ENCODE data around the gene DNASE2B. TPM values are rescaled to one million over a fixed set of nuclear protein-coding genes. Genes with fewer than 3 reads are reported as not detected.

DNASE2B gene, protein sequence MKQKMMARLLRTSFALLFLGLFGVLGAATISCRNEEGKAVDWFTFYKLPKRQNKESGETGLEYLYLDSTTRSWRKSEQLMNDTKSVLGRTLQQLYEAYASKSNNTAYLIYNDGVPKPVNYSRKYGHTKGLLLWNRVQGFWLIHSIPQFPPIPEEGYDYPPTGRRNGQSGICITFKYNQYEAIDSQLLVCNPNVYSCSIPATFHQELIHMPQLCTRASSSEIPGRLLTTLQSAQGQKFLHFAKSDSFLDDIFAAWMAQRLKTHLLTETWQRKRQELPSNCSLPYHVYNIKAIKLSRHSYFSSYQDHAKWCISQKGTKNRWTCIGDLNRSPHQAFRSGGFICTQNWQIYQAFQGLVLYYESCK
- total RNA-seq, result 0.34 TPM

DNA sequence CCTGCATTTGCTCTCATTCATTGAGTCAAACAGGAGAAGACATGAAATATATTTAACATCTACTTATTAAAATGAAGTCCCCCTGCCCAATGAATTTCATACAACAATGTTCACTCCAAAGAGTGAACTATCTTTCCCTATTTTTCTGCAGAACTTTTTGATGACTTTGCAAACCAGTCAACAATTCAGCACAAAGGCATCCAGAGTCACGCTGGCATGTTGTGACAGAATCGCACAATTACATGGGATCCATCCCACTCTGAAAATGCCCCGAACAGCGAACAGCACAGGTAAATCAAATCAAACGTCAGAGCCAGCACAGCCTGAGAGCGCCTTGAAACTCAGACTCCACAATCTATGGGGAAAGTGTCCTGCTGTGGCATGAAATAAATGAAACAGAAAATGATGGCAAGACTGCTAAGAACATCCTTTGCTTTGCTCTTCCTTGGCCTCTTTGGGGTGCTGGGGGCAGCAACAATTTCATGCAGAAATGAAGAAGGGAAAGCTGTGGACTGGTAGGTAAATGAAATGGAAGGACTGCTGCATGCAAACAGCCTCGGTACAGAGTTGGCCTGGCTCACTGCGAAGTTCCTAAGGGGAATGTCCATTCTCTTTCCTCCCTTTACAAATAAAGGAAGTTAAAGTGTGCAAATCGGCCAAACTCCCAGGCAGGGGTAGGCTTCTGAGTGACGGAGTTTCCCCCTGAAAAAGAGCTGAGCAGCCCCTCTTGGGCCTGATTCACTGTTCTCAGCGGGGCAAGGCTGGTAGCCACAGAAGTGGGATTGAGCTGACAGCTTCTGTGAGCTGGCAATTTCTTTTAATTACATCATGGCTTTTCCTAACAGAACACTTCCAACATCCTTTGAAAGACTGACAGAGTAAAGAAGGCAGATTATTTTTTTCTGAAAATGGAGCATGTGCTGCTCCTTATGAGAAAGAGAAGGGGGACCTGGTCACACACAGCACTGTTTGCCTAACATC, at the start of gene DNASE2B:
Gene DNASE2B (plus strand): TSS at position 310 of the 981 bp plus-strand sequence. CDS start 81 bp downstream, at position 391.
- no peak for DNase-seq (ENCODE audit: low spot score)

DNA sequence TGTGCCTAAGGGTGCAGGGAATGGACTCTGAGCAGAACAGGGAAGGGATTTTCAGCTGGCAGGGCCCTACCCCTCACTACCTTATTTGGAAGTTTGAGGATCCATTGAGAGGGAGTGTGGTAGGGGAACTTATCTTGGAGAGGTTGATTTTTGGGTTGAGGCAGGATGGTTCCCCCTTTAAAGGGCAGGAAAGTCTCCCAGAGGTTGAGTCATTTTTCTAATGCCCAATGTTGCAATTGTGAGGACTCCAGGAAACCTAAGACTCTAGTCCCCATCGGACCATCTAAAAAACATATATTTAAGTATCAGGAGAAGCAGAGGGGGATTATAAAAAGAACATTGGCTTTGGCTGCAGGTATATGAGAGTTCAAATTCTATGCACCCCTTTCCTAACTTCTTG, 49.5 kb upstream of the DNASE2B start:
- DNase-seq (ENCODE audit: low spot score), result no peak

DNA sequence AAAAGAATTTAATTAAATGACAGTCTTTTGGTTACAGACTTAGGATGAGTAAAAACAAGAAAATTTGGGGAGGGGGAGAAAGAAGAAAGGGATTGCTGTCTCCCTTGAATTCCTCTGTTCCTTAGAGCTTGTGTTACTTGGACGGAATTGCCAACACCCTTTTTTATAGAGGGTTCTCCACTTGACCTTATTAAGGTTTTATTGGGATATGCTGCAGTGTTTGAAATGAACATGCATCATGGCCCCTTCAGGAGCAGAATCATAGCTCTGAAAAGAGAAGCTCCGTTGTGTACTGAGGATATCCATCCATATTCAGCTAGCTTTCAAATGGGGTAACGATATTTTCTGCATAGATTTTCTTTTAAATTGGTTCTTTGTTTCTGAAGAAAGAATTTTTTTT, 48.2 kb upstream of the DNASE2B start:
- DNase-seq (ENCODE audit: low spot score), result no peak

DNA sequence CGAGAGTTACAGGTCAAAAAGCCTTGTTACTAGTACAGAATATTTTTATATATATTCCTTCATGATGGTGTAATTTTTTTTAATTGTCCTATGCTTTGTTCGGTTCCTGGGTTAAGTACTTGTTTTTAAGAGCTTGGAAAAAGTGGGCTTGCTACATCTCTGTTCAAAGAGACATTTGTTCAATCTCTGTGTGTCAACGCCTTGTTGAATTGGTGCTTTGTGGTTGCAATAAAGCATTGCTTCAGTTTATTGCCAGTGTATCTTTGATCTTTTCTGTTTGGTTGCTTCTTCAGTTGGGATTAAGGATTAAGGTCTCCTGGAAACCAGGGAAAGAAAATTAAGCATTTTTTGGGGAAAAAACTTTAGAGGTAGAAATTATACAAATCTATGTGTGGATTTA, 47.7 kb upstream of the DNASE2B start:
- DNase-seq (ENCODE audit: low spot score), result no peak

DNA sequence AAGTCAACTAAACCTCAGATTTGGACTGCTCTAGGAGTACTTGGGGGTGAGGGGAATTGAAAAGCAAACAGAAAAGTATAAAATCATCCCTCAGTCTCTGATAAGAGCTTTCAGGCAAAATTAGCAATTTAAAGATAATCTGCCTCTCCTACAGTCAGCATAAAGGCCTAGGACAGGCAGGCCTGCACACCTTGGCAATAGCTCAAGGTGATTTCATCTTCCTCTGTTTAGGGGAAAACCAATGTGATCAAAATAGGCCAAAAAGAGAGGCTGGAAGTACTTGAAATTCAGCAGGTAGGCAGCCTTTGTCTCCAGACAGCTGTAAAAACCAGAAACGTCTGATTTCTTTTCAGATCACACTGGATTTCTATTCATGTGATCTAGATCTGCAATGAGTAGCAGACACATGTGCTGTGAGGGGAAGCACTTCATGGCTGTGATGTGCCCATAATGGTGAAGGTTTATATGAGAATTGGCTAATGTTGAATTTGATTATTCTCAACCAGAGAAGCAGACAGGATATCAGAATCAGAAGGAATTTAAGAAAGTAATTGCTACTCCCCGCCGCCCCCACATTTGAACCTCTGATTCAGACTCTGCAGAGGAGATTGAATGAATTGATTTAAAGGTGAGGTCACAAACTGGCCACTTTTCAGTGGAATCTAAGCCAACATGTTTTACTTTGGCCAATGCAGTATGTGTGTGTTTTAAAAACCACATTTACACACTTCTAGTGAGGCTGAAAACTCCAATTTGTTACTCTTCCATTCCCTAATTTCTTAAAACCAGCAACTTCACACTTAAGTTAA, 45.8 kb upstream of the DNASE2B start:
- DNase-seq (ENCODE audit: low spot score), result no peak

DNA sequence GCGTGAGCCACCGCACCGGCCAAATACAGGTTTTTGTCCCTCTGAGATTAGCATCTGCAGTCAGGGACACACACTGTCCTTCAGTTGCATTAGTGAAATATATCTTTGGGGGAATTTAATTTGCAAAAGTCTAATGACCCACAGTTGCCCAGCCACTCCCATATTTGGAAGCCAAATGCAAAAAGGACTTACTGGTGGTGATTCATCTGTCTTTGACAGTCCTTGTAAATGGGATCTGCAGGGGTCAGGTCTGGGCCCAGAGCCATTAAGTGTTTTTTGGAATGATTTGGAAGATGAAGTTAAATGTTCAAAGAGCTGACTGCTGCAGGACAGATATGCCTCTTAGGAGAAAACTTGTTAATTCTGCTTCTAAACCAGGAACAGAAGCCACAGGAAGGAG, 44.6 kb upstream of the DNASE2B start:
- DNase-seq (ENCODE audit: low spot score), result no peak

DNA sequence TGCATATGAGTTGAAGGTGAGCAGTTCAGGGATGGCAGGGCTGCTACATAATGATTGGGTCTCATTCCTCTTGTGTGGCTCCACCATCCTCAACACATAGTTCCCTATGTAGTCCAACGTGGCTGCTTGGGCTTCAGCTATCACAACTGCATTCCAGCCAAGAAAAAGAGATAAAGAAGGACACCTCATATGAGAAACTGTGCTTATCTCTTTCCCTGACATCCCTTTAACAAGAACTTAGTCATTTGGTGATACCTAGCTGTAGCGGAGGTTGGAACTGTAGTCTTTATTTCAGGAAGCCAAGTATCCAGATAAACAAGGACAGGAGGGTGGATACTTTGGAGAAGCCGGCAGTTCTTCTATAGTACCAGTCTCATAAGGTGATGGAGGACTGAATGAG, 42.7 kb upstream of the DNASE2B start:
- DNase-seq (ENCODE audit: low spot score), result no peak

DNA sequence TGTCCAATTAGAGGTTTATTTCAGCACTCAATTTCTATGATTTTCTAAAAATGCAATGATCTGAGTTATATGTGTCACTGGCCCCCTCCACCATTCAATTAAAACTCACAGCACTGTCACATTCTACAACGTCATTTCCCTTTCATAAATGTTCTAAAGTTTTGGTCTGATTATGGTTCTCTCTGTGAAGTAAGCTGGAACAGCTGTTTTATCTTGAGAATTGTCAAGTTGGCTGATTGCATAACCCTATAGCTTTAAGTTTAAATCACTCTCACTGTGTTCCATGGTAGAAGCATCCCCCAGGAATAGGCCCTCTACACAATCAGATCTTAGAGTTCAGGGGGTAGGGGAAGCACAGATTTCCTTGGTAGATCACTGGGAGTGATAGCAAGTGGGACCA, 41.4 kb upstream of the DNASE2B start:
- no peak for DNase-seq (ENCODE audit: low spot score)

DNA sequence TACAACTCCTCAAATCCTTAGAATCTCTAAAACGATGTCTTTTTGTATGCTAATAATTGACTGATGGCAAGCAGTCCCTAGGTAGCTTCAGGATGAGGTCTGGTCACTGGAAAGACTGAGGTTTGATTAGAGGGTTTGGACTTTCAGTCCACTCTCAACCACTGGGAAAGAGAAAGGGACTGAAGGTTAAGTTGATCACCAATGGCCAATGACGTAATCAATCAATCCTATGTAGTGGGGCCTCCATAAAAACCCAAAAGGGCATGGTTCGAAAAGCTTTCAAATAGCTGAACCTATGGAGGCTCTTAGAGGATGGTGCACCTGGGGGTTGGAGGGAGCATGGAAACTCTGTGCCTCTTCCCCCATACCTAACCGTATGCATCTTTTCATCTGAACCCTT, 39.6 kb upstream of the DNASE2B start:
- no peak for DNase-seq (ENCODE audit: low spot score)

DNA sequence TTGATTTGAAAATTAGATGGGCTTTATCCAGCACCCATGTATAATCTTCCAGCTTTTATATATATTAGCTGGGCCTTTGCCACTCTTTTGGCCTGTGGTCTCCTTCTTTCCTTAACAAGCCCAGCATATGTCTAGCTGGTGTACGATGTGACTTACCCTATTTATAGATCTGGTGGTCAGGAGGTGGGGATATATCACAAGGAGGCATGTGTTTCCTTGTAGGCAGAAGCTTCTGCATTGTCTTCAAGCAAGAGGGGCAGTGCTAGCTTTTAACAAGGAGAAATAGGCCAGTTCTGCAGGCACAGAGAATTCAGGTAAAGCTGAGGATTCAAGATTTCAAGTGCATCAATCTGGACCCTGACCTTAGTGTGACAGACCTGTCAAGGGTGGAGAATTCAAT, 38.0 kb upstream of the DNASE2B start:
- DNase-seq (ENCODE audit: low spot score), result no peak

DNA sequence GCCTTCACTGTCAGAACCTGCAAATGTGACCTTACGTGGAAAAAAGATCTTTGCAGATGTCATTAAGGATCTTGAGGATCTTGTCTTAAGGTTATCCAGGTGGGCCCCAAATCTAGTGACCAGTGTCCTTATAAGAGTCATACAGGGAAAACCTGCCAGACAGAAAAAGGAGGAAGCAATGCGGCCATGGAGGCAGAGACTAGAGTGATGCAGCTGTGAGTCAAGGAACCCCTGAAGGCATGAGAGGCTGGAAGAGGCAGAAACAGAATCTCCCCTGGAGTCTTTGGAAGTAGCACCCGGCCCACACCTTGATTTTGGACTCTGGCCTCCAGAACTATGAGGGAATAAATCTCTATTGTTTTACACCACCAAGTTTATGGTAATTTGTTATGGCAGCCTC, 36.5 kb upstream of the DNASE2B start:
- DNase-seq (ENCODE audit: low spot score), result no peak

DNA sequence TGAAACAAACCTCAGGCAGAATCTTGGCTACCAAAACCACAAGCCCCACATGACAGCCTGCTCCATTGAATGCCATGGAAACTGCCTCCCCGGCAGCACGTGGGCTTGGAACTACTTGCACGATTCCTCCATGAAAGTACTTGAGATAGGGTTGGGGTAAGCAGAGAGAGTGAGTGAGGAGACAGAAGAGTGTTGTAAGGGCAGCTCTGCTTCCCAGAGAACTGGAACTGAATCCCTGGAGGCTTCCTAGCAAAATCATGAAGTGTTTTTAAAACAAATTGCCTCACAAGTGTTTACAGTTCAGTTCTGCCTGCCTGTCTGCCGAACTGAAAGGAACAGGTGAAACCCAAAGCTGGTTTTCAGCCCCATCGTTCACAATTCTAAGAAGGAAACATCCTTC, 35.3 kb upstream of the DNASE2B start:
- DNase-seq (ENCODE audit: low spot score), result no peak

DNA sequence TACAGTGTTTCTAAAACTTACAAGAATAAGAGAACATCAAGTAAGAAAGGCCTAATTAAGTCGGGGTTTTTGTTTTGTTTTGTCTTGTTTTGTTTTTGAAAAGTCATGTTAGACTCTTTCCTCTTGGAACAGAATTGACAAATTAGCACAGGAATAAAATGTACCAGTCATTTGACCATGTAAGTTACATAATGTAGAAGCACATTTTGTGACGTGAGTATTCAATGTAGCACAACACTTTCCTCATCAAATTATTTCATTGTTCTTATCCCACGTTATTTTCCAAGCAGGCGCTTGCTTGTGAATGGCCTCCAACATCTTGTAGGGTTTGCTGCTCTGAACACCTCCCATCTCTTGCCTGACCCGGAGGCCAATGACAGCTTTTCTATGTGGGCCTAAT, 34.7 kb upstream of the DNASE2B start:
- no peak for DNase-seq (ENCODE audit: low spot score)

DNA sequence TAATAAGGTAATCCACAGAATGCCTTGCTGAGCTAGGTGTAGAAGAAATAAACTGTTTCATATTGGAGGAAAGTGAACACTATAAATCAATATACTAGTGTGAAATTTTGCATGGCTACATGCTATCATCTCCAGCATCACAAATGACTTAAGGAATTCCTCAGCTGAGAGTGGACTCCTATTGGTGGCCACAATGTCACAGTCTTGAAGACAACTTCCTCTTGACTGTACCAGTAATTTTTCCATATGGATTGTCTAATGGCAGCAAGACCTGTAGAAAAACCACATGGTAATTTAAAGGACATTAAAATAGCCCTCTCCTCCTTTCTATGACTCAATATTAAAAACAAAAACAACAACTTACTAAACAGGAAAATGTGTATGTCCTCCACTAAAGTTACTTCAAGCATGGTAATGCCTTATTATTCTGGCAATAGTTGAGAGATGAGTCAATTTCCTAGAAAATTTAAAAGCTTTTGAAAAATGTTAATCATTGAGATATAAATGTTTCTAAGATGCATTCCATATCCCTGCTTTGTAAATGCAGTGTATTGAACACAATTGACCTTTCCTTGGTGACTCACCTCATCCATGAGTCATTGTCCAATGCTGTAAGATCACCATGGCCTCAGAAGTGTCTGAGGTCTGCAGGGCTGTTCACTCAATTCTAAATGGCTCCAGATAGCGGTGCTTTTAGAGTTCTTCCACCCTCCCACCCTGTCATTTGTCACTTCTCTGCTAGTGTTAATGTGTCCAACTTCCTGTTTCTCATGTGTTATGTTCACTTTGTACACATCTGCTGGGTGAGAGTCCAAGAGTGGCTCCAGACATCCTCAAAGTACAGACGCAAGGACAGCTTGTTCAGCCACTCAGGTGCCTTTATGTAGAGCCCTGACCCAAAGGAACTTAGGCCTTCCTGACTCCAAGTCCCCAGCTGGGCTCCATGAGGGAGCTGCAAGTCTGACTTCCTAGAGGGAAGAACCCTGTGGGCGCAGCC, 32.8 kb upstream of the DNASE2B start:
- no peak for DNase-seq (ENCODE audit: low spot score)

DNA sequence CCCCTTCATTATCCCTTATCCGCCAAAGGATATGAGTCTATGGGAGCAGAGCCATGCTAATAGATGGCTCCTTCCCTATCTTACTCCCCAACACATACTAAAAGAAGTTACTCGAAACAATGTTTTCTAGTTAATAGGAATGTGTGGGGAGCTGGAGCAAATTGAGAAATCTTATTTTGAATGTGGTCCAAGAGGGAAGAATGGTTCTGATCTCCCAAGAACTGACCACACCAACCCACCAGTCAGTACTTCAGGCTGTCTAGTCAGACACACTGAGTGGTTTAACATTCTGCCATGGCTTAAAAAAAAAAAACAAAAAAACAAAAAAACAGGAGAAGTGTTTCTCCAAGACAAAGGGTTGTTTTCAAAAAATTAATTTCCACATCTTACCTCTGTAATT, 31.5 kb upstream of the DNASE2B start:
- DNase-seq (ENCODE audit: low spot score), result no peak

DNA sequence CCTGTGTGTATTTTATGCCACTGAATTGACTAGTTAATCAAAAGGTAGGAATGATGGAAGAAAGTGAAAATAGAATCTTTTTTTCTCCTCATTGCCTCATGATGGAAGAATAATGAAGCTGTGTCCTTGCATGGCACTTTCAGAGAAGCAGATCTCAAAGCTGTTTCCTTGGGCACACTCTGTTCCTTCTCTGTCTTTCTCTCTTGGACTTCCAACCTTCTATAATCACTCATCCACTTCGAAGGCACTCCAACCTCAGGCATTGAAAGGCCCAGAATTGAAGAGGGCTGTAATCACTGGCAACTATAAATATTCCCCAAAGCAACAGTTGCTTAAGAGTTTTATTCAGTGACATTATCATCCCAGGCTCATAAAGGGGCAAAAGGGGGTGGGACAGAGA, 31.1 kb upstream of the DNASE2B start:
- DNase-seq (ENCODE audit: low spot score), result no peak

DNA sequence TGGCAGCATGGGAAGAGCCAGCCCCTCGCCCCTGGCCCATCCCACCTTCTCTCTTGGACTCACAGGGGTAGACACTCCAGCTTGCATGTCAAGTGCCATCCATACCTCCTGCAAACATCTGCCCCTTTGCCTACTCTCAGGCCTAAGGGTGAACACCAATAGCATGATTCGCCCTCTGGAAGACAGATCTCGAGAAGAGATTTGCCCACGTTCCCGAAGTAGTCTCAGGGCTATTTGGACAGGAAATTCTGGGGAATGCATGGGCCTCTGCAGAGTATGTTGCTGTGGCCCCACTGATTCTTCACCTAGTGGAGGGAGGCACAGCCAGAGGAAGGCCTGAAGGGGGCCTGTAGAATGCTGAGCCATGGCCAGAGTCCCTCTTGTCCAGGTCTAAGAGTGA, 29.8 kb upstream of the DNASE2B start:
- no peak for DNase-seq (ENCODE audit: low spot score)

DNA sequence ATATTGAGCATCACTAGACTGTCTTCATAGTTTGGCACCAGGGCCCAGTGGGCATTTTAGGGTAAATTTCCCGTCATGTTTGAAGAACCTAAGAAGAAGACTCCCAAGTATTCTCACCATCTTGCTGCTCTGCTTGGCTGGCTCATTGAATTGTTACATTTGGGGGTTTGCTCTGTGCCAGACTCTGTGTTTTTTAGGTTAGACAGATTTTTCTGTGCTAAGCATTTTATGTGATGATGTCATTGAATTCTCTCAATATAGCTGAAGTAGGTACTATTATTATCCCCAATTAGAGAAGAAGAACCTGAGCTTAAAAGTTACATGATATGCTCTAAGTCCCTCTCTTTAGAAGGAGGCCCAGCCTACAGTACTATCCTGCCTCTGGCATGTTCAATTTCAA, 28.0 kb upstream of the DNASE2B start:
- no peak for DNase-seq (ENCODE audit: low spot score)

DNA sequence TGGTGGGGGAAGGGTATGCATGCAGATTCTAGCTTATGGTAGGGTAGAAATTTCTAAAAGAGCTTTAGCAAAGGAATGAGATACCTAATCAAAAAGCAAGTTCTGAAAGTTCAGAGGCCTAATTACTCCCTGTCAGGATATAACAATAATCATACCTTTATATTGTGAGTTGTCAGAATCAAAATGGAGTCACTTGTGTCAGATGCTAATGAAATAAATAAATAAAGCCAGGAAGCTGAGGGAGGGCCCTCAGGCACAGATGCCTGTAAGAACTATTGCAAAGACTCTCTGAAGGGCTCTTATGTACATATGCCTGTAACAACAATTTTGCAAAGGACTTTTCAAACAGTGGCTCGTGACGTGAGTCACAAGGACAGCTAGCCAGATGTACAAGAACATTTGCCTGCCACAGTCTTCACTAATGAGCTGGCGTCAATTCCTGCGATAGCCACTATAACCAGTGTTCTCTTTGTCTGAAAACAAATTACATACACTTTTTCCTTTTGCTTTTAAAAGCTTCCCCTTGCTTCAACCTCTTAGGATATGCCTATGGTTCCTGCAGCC, 27.4 kb upstream of the DNASE2B start:
- no peak for DNase-seq (ENCODE audit: low spot score)

DNA sequence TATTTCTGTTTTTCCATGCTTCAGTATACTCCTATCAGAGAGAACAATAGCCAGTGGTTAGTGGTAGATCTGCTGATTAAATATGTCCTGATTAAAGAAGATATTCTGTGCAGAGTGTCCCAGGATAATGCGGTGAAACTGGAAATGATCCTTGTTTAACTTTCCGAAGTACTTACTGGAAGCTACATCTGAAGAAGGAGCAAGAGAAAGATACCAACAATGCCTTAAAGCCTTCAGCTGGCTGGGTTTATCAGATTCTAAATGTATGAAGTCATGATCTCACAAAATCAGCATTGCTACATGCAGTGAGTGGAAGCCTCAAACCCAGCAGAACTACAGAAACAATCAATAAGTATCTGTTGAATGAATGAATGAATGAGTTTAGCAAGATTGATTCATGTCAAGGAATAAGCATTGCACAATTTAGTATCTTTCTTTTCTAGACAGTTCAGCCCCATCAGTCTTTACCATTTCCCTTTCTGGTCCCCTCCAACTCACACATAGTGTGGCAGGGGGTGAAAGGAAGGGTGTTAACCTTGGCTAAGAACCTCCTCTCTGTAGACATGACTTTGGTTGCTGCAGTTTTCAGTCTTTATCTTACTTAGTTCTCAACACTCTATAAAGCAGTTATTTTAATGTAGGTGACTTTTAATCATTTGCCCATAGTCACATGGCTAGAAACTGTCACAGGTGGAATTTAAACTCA, 24.7 kb upstream of the DNASE2B start:
- DNase-seq (ENCODE audit: low spot score), result no peak

Measured in ureter (tissue), 1 donor.